Kidney epithelial cell (primary cell): ENCODE data around the gene OIT3. TPM values are rescaled to one million over a fixed set of nuclear protein-coding genes. Genes with fewer than 3 reads are reported as not detected.

Experiments
- DNase-seq: peaks from one replicate; pipeline ENCODE4 v3.0.0-alpha.2; 2010; ENCODE audit warnings: low read depth
- H3K27me3 ChIP-seq: 2 replicates; pipeline ENCODE4 v1.6.0; 2011; ENCODE audit warnings: low read length; ENCODE audit not compliant: control insufficient read depth, insufficient read depth
- H3K36me3 ChIP-seq: 2 replicates; pipeline ENCODE4 v1.5.1; 2011; ENCODE audit warnings: low read length; ENCODE audit not compliant: control insufficient read depth, insufficient read depth
- H3K4me3 ChIP-seq: 2 replicates; pipeline ENCODE4 v1.5.1; 2011; ENCODE audit warnings: low read depth, mild to moderate bottlenecking, control low read depth, low read length
- CTCF ChIP-seq: IDR thresholded peaks from 2 replicates; pipeline ENCODE4 v1.5.1; 2011; ENCODE audit warnings: mild to moderate bottlenecking, moderate library complexity, low read length, control low read depth, inconsistent platforms; ENCODE audit not compliant: insufficient read depth, poor library complexity, severe bottlenecking
- total RNA-seq: library from RNA; depleted of rRNA; stranded (reverse); fragments of >200 nt; gene quantifications from 2 replicates; pipeline ENCODE4 v1.2.3, GENCODE V29; 2015

OIT3 gene
- total RNA-seq, 1 donor from 2014 or later, result not detected

DNA sequence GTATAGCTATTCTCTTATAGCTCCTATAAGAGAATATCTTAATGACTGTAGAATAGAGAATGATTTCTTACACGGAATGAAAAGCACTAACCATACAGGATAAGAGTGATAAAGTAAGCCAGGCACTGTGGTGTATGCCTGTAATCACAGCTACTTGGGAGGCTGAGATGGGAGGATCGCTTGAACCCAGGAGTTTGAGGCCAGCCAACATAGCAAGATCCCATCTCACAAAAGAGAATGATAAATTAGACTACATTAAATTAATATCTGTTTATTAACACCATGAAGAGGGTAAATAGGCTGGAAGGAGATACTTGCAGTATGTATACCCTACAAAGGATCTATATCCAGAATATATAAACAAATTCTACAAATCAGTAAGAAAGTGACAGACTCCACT is 12.2 kb upstream of the OIT3 start:
- no peaks in the 10 kb centered on the region for H3K27me3 ChIP-seq
- TF ChIP-seq CTCF, result no peak
- no peak for DNase-seq
- H3K4me3 ChIP-seq, result no peak overlapping the region
- H3K36me3 ChIP-seq, result no peaks in the 10 kb centered on the region

DNA sequence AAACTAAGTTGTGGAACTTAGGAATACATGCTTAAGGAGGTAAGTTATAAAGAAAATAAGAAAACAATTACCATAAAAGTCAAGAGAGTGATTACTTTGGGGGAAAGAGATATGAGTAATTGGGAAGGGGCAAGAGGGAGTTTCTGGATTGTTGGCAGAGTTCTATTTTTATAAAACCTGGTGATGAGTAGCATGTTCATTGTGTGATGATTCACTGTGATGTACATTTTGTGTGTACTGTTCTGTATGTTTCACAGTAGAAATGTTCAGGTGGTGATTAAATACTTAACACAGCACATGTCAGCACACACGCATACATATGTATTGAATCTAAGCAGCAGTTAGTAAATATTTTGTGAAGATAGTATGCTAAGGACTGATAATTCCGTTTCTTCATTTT is 9.7 kb upstream of the OIT3 start:
- H3K4me3 ChIP-seq, result no peak overlapping the region
- H3K36me3 ChIP-seq, result no peaks in the 10 kb centered on the region
- no peak for TF ChIP-seq CTCF
- DNase-seq, result no peak
- no peaks in the 10 kb centered on the region for H3K27me3 ChIP-seq

- H3K27me3 ChIP-seq, result no peaks in the 10 kb centered on the region
- no peak for TF ChIP-seq CTCF
- H3K4me3 ChIP-seq, result no peak overlapping the region
- DNase-seq, result no peak
- no peaks in the 10 kb centered on the region for H3K36me3 ChIP-seq
Measured at GRCh38 chr10:72885953-72886352, 7.6 kb upstream of the OIT3 start.

GRCh38 chr10:72886621-72887020 is 6.9 kb upstream of the OIT3 start:
- no peak overlapping the region for H3K4me3 ChIP-seq
- H3K36me3 ChIP-seq, result no peaks in the 10 kb centered on the region
- DNase-seq, result no peak
- no peak for TF ChIP-seq CTCF
- H3K27me3 ChIP-seq, result no peaks in the 10 kb centered on the region

DNA sequence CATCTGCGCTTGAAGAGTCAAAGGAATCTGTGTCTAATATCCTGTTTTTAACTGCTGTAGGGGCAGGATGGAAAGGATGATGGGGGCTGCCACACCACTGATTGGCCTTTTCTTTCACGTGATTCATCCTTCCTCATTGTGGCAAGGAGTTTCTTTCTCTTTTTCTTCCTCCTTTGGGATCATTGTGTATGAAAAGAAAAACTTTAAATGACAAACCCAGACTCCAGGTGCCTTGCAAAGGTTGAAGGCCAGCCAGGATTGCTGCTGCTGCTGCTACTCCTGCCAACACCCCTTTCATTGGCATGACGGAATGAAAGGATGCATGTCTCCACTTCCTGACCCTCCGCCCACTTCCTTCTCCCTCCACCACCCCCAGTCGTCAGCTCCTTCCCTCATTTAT is 6.5 kb upstream of the OIT3 start:
- Histone ChIP-seq H3K27me3 (no peaks in the 10 kb centered on the region), H3K4me3 (no peak overlapping the region), H3K36me3 (no peaks in the 10 kb centered on the region)
- no peak for TF ChIP-seq CTCF
- DNase-seq, result no peak

DNA sequence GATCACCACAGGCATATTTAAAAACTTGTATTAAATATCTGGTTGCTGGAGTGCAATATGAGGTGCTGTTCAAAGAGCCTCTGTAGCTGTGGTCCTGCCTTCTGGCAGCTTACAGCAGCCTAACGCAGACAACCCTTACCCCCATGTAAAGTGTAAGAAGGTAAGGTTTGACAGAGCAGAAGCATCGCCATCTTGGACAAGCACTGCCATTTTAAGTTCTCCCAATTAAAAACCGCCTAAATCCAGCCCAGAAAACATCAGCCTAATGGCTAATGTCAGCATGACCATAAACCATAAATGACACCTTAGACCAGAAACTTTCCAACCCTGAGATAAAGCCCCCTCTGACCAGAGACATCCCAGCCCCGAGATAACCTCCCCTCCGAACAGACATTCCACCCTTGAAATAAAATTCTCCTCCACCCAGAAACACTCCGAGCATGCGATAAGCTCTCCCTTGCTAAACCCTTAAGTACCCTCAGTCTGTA is 5.3 kb upstream of the OIT3 start:
- H3K27me3 ChIP-seq, result no peaks in the 10 kb centered on the region
- no peak for DNase-seq
- H3K4me3 ChIP-seq, result no peak overlapping the region
- no peak for TF ChIP-seq CTCF
- no peaks in the 10 kb centered on the region for H3K36me3 ChIP-seq
